ENCODE results near the gene DCLK2. TPM values are rescaled to one million over a fixed set of nuclear protein-coding genes. Genes with fewer than 3 reads are reported as not detected.

DCLK2 gene
- total and polyA plus RNA-seq, 2 of the 4 experiments (the other 2 are of a cell fraction), result 11.3 to 15.5 TPM

GRCh38 chr4:150123796-150124677, 45.8 kb downstream of the DCLK2 start:
- Histone ChIP-seq H4K5ac (ENCODE audit: low read depth, low read length) (no peak overlapping the region), H3K4ac (ENCODE audit: low read depth, low read length) (no peak overlapping the region), H3K36me3 (ENCODE audit: control insufficient read depth, insufficient read depth, low read length) (no peaks in the 10 kb centered on the region), H2AFZ (replicated peaks; ENCODE audit: low read length, poor library complexity) (no peak overlapping the region), H3K4me1 (ENCODE audit: control insufficient read depth, insufficient read depth, low read length) (peaks cover 6% of the 10 kb centered on the region), H3K4me2 (ENCODE audit: low read depth, low read length) (no peak overlapping the region), H3K4me3 (ENCODE audit: insufficient read depth, low read depth, low read length) (no peak overlapping the region), H3K9ac (ENCODE audit: low read depth, low read length) (no peak overlapping the region), H2BK120ac (ENCODE audit: low read depth, low read length) (no peak overlapping the region), H4K91ac (ENCODE audit: insufficient read depth, low read depth, low read length) (no peak overlapping the region), H4K8ac (ENCODE audit: low read depth in 2 of 2, low read length in 2 of 2) (no peak overlapping the region), H2AK5ac (ENCODE audit: low read depth, low read length) (no peak overlapping the region), H2BK20ac (ENCODE audit: low read depth, low read length) (no peak overlapping the region), H3K79me1 (ENCODE audit: low read depth in 1 of 2, low read length in 2 of 2) (peaks cover 26 to 31% of the 10 kb centered on the region in 2 experiments), H3K56ac (ENCODE audit: extremely low read depth, insufficient read depth, low read length) (no peak overlapping the region), H3K9me3 (ENCODE audit: control insufficient read depth, insufficient read depth, low read length) (peaks cover 5% of the 10 kb centered on the region; the same call in 1 of the 2 replicates), H2BK15ac (ENCODE audit: low read depth, low read length) (no peak overlapping the region), H3K27me3 (ENCODE audit: control insufficient read depth, insufficient read depth, low read length) (no peaks in the 10 kb centered on the region), H4K20me1 (ENCODE audit: insufficient read depth, low read length) (no peaks in the 10 kb centered on the region), H2AK9ac (replicated peaks; ENCODE audit: low read depth, low read length, poor library complexity) (no peak overlapping the region), H3K18ac (ENCODE audit: low read depth, low read length) (no peak overlapping the region), H3K23ac (ENCODE audit: low read depth, low read length) (no peak overlapping the region), H3K14ac (replicated peaks; ENCODE audit: low read depth, low read length) (no peak overlapping the region), H2BK5ac (ENCODE audit: low read depth, low read length, poor library complexity, severe bottlenecking) (no peak overlapping the region), H3K27ac (ENCODE audit: insufficient read depth, low read length) (no peak overlapping the region), H3K9me1 (ENCODE audit: insufficient read depth, low read length) (peaks cover 2% of the 10 kb centered on the region; the same call in 1 of the 2 replicates)
- ATAC-seq (ENCODE audit: low read depth), result no peak
- dilution Hi-C loops (cut with HindIII; ENCODE audit: low sequenced_read_pairs, unreplicated experiment), result no loop called here
- in situ Hi-C loops (cut with MboI; ENCODE audit: low sequenced_read_pairs), result no loop called here
- POLR2A ChIA-PET (ENCODE audit: unreplicated experiment), result no interaction called here
- CTCF ChIA-PET, result no interaction called here
- no peak for DNase-seq
- BruUV-seq (replicated peaks), result no TSS peak
- intact Hi-C loops (cut with micrococcal nuclease), result no loop called here
- no peak for TF ChIP-seq MXI1 (IDR thresholded peaks at IDR 0.05; ENCODE audit: borderline replicate concordance, low read depth, low read length)
- no peak for TF ChIP-seq CHD1 (IDR thresholded peaks at IDR 0.05; ENCODE audit: low read depth, low read length)
- TF ChIP-seq, protein P1, sequence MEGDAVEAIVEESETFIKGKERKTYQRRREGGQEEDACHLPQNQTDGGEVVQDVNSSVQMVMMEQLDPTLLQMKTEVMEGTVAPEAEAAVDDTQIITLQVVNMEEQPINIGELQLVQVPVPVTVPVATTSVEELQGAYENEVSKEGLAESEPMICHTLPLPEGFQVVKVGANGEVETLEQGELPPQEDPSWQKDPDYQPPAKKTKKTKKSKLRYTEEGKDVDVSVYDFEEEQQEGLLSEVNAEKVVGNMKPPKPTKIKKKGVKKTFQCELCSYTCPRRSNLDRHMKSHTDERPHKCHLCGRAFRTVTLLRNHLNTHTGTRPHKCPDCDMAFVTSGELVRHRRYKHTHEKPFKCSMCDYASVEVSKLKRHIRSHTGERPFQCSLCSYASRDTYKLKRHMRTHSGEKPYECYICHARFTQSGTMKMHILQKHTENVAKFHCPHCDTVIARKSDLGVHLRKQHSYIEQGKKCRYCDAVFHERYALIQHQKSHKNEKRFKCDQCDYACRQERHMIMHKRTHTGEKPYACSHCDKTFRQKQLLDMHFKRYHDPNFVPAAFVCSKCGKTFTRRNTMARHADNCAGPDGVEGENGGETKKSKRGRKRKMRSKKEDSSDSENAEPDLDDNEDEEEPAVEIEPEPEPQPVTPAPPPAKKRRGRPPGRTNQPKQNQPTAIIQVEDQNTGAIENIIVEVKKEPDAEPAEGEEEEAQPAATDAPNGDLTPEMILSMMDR (conservative IDR thresholded peaks at IDR 0.05; ENCODE audit: low read depth, low read length), result no peak
- TF ChIP-seq RCOR1 (IDR thresholded peaks at IDR 0.05; ENCODE audit: insufficient replicate concordance, low read length), result no peak
- TF ChIP-seq MAZ (IDR thresholded peaks at IDR 0.05; ENCODE audit: borderline replicate concordance, low read depth, low read length), result no peak
- TF ChIP-seq RFX5 (IDR thresholded peaks at IDR 0.05; ENCODE audit: low read depth, low read length), result no peak
- TF ChIP-seq, protein P2, sequence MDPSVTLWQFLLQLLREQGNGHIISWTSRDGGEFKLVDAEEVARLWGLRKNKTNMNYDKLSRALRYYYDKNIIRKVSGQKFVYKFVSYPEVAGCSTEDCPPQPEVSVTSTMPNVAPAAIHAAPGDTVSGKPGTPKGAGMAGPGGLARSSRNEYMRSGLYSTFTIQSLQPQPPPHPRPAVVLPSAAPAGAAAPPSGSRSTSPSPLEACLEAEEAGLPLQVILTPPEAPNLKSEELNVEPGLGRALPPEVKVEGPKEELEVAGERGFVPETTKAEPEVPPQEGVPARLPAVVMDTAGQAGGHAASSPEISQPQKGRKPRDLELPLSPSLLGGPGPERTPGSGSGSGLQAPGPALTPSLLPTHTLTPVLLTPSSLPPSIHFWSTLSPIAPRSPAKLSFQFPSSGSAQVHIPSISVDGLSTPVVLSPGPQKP (IDR thresholded peaks at IDR 0.05; ENCODE audit: borderline replicate concordance, low read depth, low read length), result no peak
- no peak for TF ChIP-seq MAFK (IDR thresholded peaks at IDR 0.05; ENCODE audit: low read depth, low read length)
- WGBS, 2 experiments (ENCODE audit: extremely low coverage in 2 of 2, insufficient read length in 1 of 2), result no CpG with 5 or more reads among the region's 10 CpGs

Measured in IMR-90 (cell line).